HepG2 (cell line): ENCODE results near the gene NAPB. TPM values are rescaled to one million over a fixed set of nuclear protein-coding genes. Genes with fewer than 3 reads are reported as not detected.
A peak's percentile ranks its signal among the peaks of the same experiment; 100 is the strongest.

Experiments
- ATAC-seq: fragments of 200-7000 bp; cut with Tn5 transposase; 3 replicates; pipeline ENCODE4 v1.9.1; 2020; ENCODE audit warnings: mild to moderate bottlenecking, moderate library complexity
- BruUV-seq: library from RNA; stranded (reverse); fragments of 400-500 nt; replicated peaks from 2 replicates; lab custom pipeline; 2021; lab: Mats Ljungman, UMichigan
- CTCF ChIA-PET: fragments of 300-600 bp; formaldehyde crosslinking; extraction: SDS; loops from one replicate; lab custom pipeline; 2021; ENCODE audit warnings: low total read pairs, inconsistent platforms, low intra/inter-chr PET ratio; lab: Yijun Ruan, JAX
- POLR2A ChIA-PET: fragments of 350-600 bp; sonication (Branson Sonifier 250); formaldehyde crosslinking; loops from one replicate; lab custom pipeline; 2020; ENCODE audit warnings: antibody characterized with exemption, inconsistent platforms; lab: Yijun Ruan, JAX
- DNase-seq: peaks from one replicate; pipeline ENCODE4 v3.0.0-alpha.2; 2015; ENCODE audit warnings: low spot score
- FAIRE-seq: peaks from 3 replicates; lab custom pipeline; 2011; peaks lifted over from hg19 to GRCh38; lab: Jason Lieb, UNC
- H2AFZ ChIP-seq: one replicate; pipeline ENCODE4 v1.6.1; 2011; ENCODE audit warnings: low read length, inconsistent platforms
- H3K27ac ChIP-seq: fragments of 300-600 bp; 3 replicates; pipeline ENCODE4 v1.8.0; 2011; ENCODE audit warnings: mixed run types, mild to moderate bottlenecking, mixed read lengths, low read length, inconsistent platforms; ENCODE audit not compliant: insufficient read depth; ENCODE audit errors: extremely low read length
- H3K27me3 ChIP-seq, 2 experiments: fragments of 200-600 bp in 1 of 2; 2 replicates in 1 of 2; 3 replicates in 1 of 2; pipeline versions ENCODE4 v1.6.0 to v1.8.0; 2011; ENCODE audit warnings: low read length in 2 of 2, mild to moderate bottlenecking in 2 of 2, moderate library complexity in 2 of 2, inconsistent platforms in 1 of 2; ENCODE audit not compliant: insufficient read depth in 2 of 2, control insufficient read depth in 1 of 2
- H3K36me3 ChIP-seq, 2 experiments: fragments of 200-600 bp in 1 of 2; replicated peaks in 1 of 2; 2 replicates in 1 of 2; 3 replicates in 1 of 2; pipeline versions ENCODE4 v1.5.1 to v1.8.0; 2011; ENCODE audit warnings: low read length in 2 of 2, inconsistent platforms in 1 of 2; ENCODE audit not compliant: insufficient read depth in 2 of 2, control insufficient read depth in 1 of 2
- H3K4me1 ChIP-seq: 2 replicates; pipeline ENCODE4 v1.5.1; 2012; ENCODE audit warnings: low read length, inconsistent platforms; ENCODE audit not compliant: insufficient read depth
- H3K4me2 ChIP-seq: 2 replicates; pipeline ENCODE4 v1.6.0; 2011; ENCODE audit warnings: low read depth, low read length, inconsistent platforms
- H3K4me3 ChIP-seq, 3 experiments: fragments of 200-600 bp in 1 of 3; sonication (generic), shearing (Covaris generic) in 1 of 3; replicated peaks in 1 of 3; 2 replicates each; pipeline ENCODE4 v1.5.1; 2011 to 2016; ENCODE audit warnings: low read length in 3 of 3, inconsistent platforms in 2 of 3, low read depth in 2 of 3, mild to moderate bottlenecking in 2 of 3, control low read depth in 1 of 3, mixed read lengths in 1 of 3; ENCODE audit not compliant: insufficient read depth in 1 of 3
- H3K79me2 ChIP-seq: one replicate; pipeline ENCODE4 v1.6.1; 2011; ENCODE audit warnings: low read length, inconsistent platforms; ENCODE audit not compliant: insufficient read depth
- H3K9ac ChIP-seq: 2 replicates; pipeline ENCODE4 v1.6.0; 2011; ENCODE audit warnings: mild to moderate bottlenecking, low read depth, low read length, inconsistent platforms; ENCODE audit not compliant: insufficient read depth
- H3K9me3 ChIP-seq: 2 replicates; pipeline ENCODE4 v1.5.1; 2012; ENCODE audit warnings: mild to moderate bottlenecking, low read length
- H4K20me1 ChIP-seq: 2 replicates; pipeline ENCODE4 v1.6.0; 2011; ENCODE audit warnings: inconsistent platforms, mild to moderate bottlenecking, low read length, moderate library complexity; ENCODE audit not compliant: insufficient read depth
- ARNTL ChIP-seq: sonication (generic); formaldehyde crosslinking; IDR thresholded peaks from 2 replicates; pipeline ENCODE4 v1.4.0; 2020; ENCODE audit warnings: mild to moderate bottlenecking, missing genetic modification reagents
- DPF2 ChIP-seq: sonication (generic); formaldehyde crosslinking; IDR thresholded peaks from 2 replicates; pipeline ENCODE4 v1.4.0; 2020; ENCODE audit warnings: mild to moderate bottlenecking, low read depth, missing genetic modification reagents, borderline replicate concordance
- FOXO4 ChIP-seq: sonication (generic); formaldehyde crosslinking; conservative IDR thresholded peaks from 2 replicates; pipeline ENCODE4 v1.8.1; 2023; ENCODE audit warnings: missing genetic modification reagents
- MAF1 ChIP-seq: sonication (generic); formaldehyde crosslinking; IDR thresholded peaks from 2 replicates; pipeline ENCODE4 v1.5.0; 2020; ENCODE audit warnings: missing genetic modification reagents, borderline replicate concordance
- MXI1 ChIP-seq: IDR thresholded peaks from 3 replicates; pipeline ENCODE4 v1.6.1; 2012; ENCODE audit warnings: low read depth, low read length, inconsistent platforms, borderline replicate concordance
- PAF1 ChIP-seq: IDR thresholded peaks from 2 replicates; pipeline ENCODE4 v1.6.1; 2016; ENCODE audit warnings: missing genetic modification reagents, missing compliant biosample characterization
- RXRB ChIP-seq: IDR thresholded peaks from 2 replicates; pipeline ENCODE4 v1.6.1; 2016; ENCODE audit warnings: borderline replicate concordance, missing genetic modification reagents, missing compliant biosample characterization
- TBL1XR1 ChIP-seq: fragments of 150-350 bp; IDR thresholded peaks from 2 replicates; pipeline ENCODE4 v1.6.1; 2014; ENCODE audit warnings: borderline replicate concordance, low read length; ENCODE audit not compliant: partially characterized antibody
- ZMYM3 ChIP-seq: sonication (generic); formaldehyde crosslinking; IDR thresholded peaks from 2 replicates; pipeline ENCODE4 v1.5.1; 2020; ENCODE audit warnings: mild to moderate bottlenecking, missing genetic modification reagents
- ZNF121 ChIP-seq: sonication (generic); formaldehyde crosslinking; IDR thresholded peaks from 2 replicates; pipeline ENCODE4 v1.5.0; 2020; ENCODE audit warnings: mild to moderate bottlenecking, missing genetic modification reagents
- ZNF557 ChIP-seq: sonication (generic); formaldehyde crosslinking; IDR thresholded peaks from 2 replicates; pipeline ENCODE4 v1.4.0; 2020; ENCODE audit warnings: missing genetic modification reagents
- ZNF607 ChIP-seq: sonication (generic); formaldehyde crosslinking; IDR thresholded peaks from 2 replicates; pipeline ENCODE4 v1.5.1; 2020; ENCODE audit warnings: missing genetic modification reagents, mild to moderate bottlenecking, borderline replicate concordance
- WGBS: methylation state at CpG from one replicate; pipeline ENCODE4 v1.1.6; 2017; ENCODE audit warnings: low lambda C conversion rate; 5-methylcytosine and 5-hydroxymethylcytosine counted together
- in situ Hi-C: cut with HindIII; loops from 2 replicates; pipeline ENCODE4 v1.10.0; 2017; ENCODE audit warnings: low pct_unique_long_range_greater_than_20kb; ENCODE audit not compliant: extremely low pct_ligation_motif_present
- intact Hi-C: fragments of 100-400 bp; cut with micrococcal nuclease; formaldehyde crosslinking; loops from one replicate; pipeline ENCODE4 v1.10.0; 2022; ENCODE audit not compliant: unreplicated experiment
- polyA plus RNA-seq, 8 experiments: library from polyadenylated mRNA; depleted of rRNA in 3 of 8; stranded (reverse) in 7 of 8; unstranded in 1 of 8; fragments of >200 nt; fragmentation: Illumina TruSeq in 4 of 8; extraction: Trizol in 4 of 8; gene quantifications; 2 replicates each; pipeline versions ENCODE4 v1.2.1 to v1.2.3, GENCODE V29; 2011 to 2016; ENCODE audit warnings: low read depth in 4 of 8, missing spikeins in 1 of 8, mixed read lengths in 1 of 8; ENCODE audit not compliant: insufficient read depth in 1 of 8
- total RNA-seq, 5 experiments: library from RNA; depleted of rRNA; stranded (reverse); fragments of >200 nt; fragmentation: Illumina TruSeq; extraction: Trizol; gene quantifications; 2 replicates each; pipeline ENCODE4 v1.2.3, GENCODE V29; 2016; ENCODE audit warnings: low read depth in 1 of 5

Gene NAPB
- total and polyA plus RNA-seq, 2 of the 13 experiments (the other 11 are each of a cell fraction or from before 2014, with no cell fraction given): 15.2 to 16.1 TPM

- TF ChIP-seq TBL1XR1: no peak
- TF ChIP-seq ZNF607 (CRISPR knock-in tag): peak; percentile 38; the same call in 1 of the 2 replicates
These were observed 13.4 kb upstream of the NAPB start (continued) for GRCh38 chr20:23434521-23435313.

- FAIRE-seq: no peak
- H3K79me2 ChIP-seq: no peaks in the 10 kb centered on the region
These were observed 12.3 kb upstream of the NAPB start for GRCh38 chr20:23433628-23434027.

More at GRCh38 chr20:23433628-23434027, 12.3 kb upstream of the NAPB start:
- CTCF ChIA-PET: no interaction called here
- H3K9ac ChIP-seq: no peak overlapping the region
- no peaks in the 10 kb centered on the region for H3K27me3 ChIP-seq
- no peaks in the 10 kb centered on the region for H3K9me3 ChIP-seq
- 39% methylated on average over 3 of the region's 3 CpGs for WGBS
- intact Hi-C loops: no loop called here
- no peak overlapping the region for H3K4me2 ChIP-seq
- no peak overlapping the region for H3K27ac ChIP-seq
- no peaks in the 10 kb centered on the region for H4K20me1 ChIP-seq
- H3K4me3 ChIP-seq: no peak overlapping the region
- no peak for TF ChIP-seq ZNF557 (CRISPR knock-in tag)
- no peak for TF ChIP-seq RXRB (CRISPR knock-in tag)
- TF ChIP-seq PAF1 (CRISPR knock-in tag): no peak
- no peak for TF ChIP-seq ARNTL (CRISPR knock-in tag)
- no peak for TF ChIP-seq MXI1
- no peak for TF ChIP-seq MAF1
- peak; percentile 50; the same call in 1 of the 2 replicates for TF ChIP-seq ZMYM3 (CRISPR knock-in tag)
- TF ChIP-seq DPF2 (CRISPR knock-in tag): no peak
- TF ChIP-seq ZNF121 (CRISPR knock-in tag): peak; percentile 92
- TF ChIP-seq FOXO4 (CRISPR knock-in tag): 0 out of 2 replicates have a peak, but pooled peaks have one; percentile 57
- H3K4me1 ChIP-seq: peaks cover 41% of the 10 kb centered on the region
- in situ Hi-C loops: no loop called here
- no peak overlapping the region for H2AFZ ChIP-seq
- no peaks in the 10 kb centered on the region for H3K36me3 ChIP-seq
- ATAC-seq (no peak), DNase-seq (no peak)
- POLR2A ChIA-PET: interaction anchor here (1.0 kb wide), 1 partner anchor 11 kb away, joined by 3 read pairs; no protein-coding TSS in a partner anchor
- no TSS peak for BruUV-seq
